Neuronal stem cell (in vitro differentiated cells): ENCODE results near the gene SLC6A2.

ENCODE experiments used
- DNase-seq: peaks from one replicate; pipeline ENCODE4 v3.0.0-alpha.2; 2013; ENCODE audit warnings: low spot score
- H2AFZ ChIP-seq: one replicate; pipeline ENCODE4 v1.6.1; 2013; ENCODE audit warnings: mild to moderate bottlenecking, low read length, inconsistent platforms
- H2AK5ac ChIP-seq: 2 replicates; pipeline ENCODE4 v1.6.1; 2013; ENCODE audit warnings: low read depth, mild to moderate bottlenecking, inconsistent platforms, low read length, moderate library complexity, mixed read lengths
- H2BK120ac ChIP-seq: 2 replicates; pipeline ENCODE4 v1.6.1; 2013; ENCODE audit warnings: low read depth, mild to moderate bottlenecking, inconsistent platforms, low read length, moderate library complexity, mixed read lengths
- H2BK12ac ChIP-seq: one replicate; pipeline ENCODE4 v1.6.1; 2013; ENCODE audit warnings: low read length, inconsistent platforms
- H2BK15ac ChIP-seq: 2 replicates; pipeline ENCODE4 v1.6.1; 2013; ENCODE audit warnings: mild to moderate bottlenecking, low read length, inconsistent platforms, mixed read lengths
- H2BK5ac ChIP-seq: one replicate; pipeline ENCODE4 v1.6.1; 2013; ENCODE audit warnings: inconsistent platforms, mild to moderate bottlenecking, low read length, moderate library complexity
- H3K14ac ChIP-seq: one replicate; pipeline ENCODE4 v1.6.1; 2013; ENCODE audit warnings: low read length, inconsistent platforms
- H3K18ac ChIP-seq: 2 replicates; pipeline ENCODE4 v1.6.1; 2013; ENCODE audit warnings: low read length, inconsistent platforms
- H3K23ac ChIP-seq: 2 replicates; pipeline ENCODE4 v1.6.1; 2013; ENCODE audit warnings: low read depth, mild to moderate bottlenecking, mixed read lengths, low read length, inconsistent platforms; ENCODE audit not compliant: poor library complexity
- H3K27ac ChIP-seq: replicated peaks from 3 replicates; pipeline ENCODE4 v1.5.1; 2013; ENCODE audit warnings: low read length, inconsistent platforms
- H3K27me3 ChIP-seq, 3 experiments: 2 replicates each; pipeline ENCODE4 v1.6.1; 2013; ENCODE audit warnings: low read length in 3 of 3, mild to moderate bottlenecking in 2 of 3, inconsistent platforms in 1 of 3, low read depth in 1 of 3, mixed read lengths in 1 of 3, moderate library complexity in 1 of 3; ENCODE audit not compliant: control insufficient read depth in 3 of 3, insufficient read depth in 3 of 3
- H3K36me3 ChIP-seq, 2 donors: replicated peaks in 1 of 2; 2 replicates each; pipeline ENCODE4 v1.6.1; 2013; ENCODE audit warnings: low read length in 2 of 2; ENCODE audit not compliant: control insufficient read depth in 2 of 2, insufficient read depth in 2 of 2
- H3K4ac ChIP-seq: 2 replicates; pipeline ENCODE4 v1.6.1; 2013; ENCODE audit warnings: inconsistent platforms, mild to moderate bottlenecking, low read length, moderate library complexity
- H3K4me1 ChIP-seq, 2 donors: 1 replicate in 1 of 2; 2 replicates in 1 of 2; pipeline ENCODE4 v1.6.1; 2013; ENCODE audit warnings: low read length in 2 of 2, low read depth in 1 of 2; ENCODE audit not compliant: control insufficient read depth in 2 of 2, insufficient read depth in 1 of 2
- H3K4me2 ChIP-seq: one replicate; pipeline ENCODE4 v1.6.1; 2013; ENCODE audit warnings: mild to moderate bottlenecking, low read length, inconsistent platforms; ENCODE audit not compliant: insufficient read depth, poor library complexity, severe bottlenecking
- H3K4me3 ChIP-seq, 2 donors: 2 replicates each; pipeline ENCODE4 v1.5.1; 2013; ENCODE audit warnings: low read length in 2 of 2, mild to moderate bottlenecking in 2 of 2, inconsistent platforms in 1 of 2, moderate library complexity in 1 of 2
- H3K79me1 ChIP-seq: one replicate; pipeline ENCODE4 v1.6.1; 2013; ENCODE audit warnings: low read depth, mild to moderate bottlenecking, inconsistent platforms, low read length, moderate library complexity
- H3K9ac ChIP-seq: one replicate; pipeline ENCODE4 v1.6.1; 2013; ENCODE audit warnings: mild to moderate bottlenecking, low read depth, low read length, inconsistent platforms; ENCODE audit not compliant: poor library complexity
- H3K9me3 ChIP-seq, 2 donors: replicated peaks in 1 of 2; 2 replicates each; pipeline versions ENCODE3 to v1.6.1; 2013; ENCODE audit warnings: low read length in 2 of 2, mild to moderate bottlenecking in 2 of 2, inconsistent platforms in 1 of 2, low read depth in 1 of 2, mixed read lengths in 1 of 2, moderate library complexity in 1 of 2; ENCODE audit not compliant: control insufficient read depth in 2 of 2, insufficient read depth in 1 of 2
- H4K8ac ChIP-seq: one replicate; pipeline ENCODE4 v1.6.1; 2013; ENCODE audit warnings: low read depth, mild to moderate bottlenecking, inconsistent platforms, low read length, moderate library complexity
- H4K91ac ChIP-seq: one replicate; pipeline ENCODE4 v1.6.1; 2013; ENCODE audit warnings: low read length, low read depth, mild to moderate bottlenecking, inconsistent platforms; ENCODE audit not compliant: poor library complexity
- WGBS, 2 donors: extraction: QIAGEN DNeasy Blood & Tissue Kit; methylation state at CpG; one replicate each; pipeline ENCODE4 v1.1.7; 2013; ENCODE audit warnings: missing lambda C conversion rate in 2 of 2, mixed read lengths in 1 of 2; ENCODE audit not compliant: insufficient read length in 2 of 2, insufficient replicate concordance in 1 of 2; ENCODE audit errors: extremely low coverage in 2 of 2; 5-methylcytosine and 5-hydroxymethylcytosine counted together

SLC6A2 gene

DNA sequence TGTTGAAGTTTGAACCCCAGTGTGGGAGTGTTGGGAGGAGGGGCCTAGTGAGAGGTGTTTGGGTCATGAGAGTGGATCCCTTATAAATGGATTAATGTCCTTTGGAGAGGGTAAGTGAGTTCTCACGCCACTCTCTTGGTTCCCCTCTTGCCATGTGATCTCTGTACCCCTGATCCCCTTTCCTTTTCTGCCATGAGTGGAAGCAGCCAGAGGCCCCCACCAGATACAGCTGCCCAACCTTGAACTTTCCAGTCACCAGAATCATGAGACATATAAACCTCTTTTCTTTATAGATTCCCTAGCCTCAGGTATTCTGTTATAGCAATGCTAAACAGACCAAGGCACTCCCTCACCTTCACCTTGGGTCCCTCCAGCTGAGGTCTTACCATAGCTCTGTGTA, 7.4 kb downstream of the SLC6A2 start:
- no peak overlapping the region for H2BK12ac ChIP-seq
- no peak overlapping the region for H3K4me3 ChIP-seq
- no CpG with 5 or more reads among the region's 1 CpG for WGBS, 2 donors
- H3K4me1 ChIP-seq: no peaks in the 10 kb centered on the region
- H3K9ac ChIP-seq: no peak overlapping the region
- H2BK5ac ChIP-seq: no peak overlapping the region
- no peak overlapping the region for H3K4me2 ChIP-seq
- no peak overlapping the region for H2AFZ ChIP-seq
- no peak overlapping the region for H2AK5ac ChIP-seq
- no peak overlapping the region for H3K27ac ChIP-seq
- no peak overlapping the region for H3K4ac ChIP-seq
- no peak overlapping the region for H4K8ac ChIP-seq
- H2BK120ac ChIP-seq: no peak overlapping the region
- H3K9me3 ChIP-seq: no peaks in the 10 kb centered on the region
- no peak overlapping the region for H4K91ac ChIP-seq
- no peak overlapping the region for H2BK15ac ChIP-seq
- H3K14ac ChIP-seq: no peak overlapping the region
- no peak for DNase-seq
- H3K23ac ChIP-seq: no peak overlapping the region
- H3K36me3 ChIP-seq: no peaks in the 10 kb centered on the region
- peaks cover 0 to 31% (median 4%) of the 10 kb centered on the region in 3 experiments for H3K27me3 ChIP-seq
- H3K79me1 ChIP-seq: no peaks in the 10 kb centered on the region
- no peak overlapping the region for H3K18ac ChIP-seq

DNA sequence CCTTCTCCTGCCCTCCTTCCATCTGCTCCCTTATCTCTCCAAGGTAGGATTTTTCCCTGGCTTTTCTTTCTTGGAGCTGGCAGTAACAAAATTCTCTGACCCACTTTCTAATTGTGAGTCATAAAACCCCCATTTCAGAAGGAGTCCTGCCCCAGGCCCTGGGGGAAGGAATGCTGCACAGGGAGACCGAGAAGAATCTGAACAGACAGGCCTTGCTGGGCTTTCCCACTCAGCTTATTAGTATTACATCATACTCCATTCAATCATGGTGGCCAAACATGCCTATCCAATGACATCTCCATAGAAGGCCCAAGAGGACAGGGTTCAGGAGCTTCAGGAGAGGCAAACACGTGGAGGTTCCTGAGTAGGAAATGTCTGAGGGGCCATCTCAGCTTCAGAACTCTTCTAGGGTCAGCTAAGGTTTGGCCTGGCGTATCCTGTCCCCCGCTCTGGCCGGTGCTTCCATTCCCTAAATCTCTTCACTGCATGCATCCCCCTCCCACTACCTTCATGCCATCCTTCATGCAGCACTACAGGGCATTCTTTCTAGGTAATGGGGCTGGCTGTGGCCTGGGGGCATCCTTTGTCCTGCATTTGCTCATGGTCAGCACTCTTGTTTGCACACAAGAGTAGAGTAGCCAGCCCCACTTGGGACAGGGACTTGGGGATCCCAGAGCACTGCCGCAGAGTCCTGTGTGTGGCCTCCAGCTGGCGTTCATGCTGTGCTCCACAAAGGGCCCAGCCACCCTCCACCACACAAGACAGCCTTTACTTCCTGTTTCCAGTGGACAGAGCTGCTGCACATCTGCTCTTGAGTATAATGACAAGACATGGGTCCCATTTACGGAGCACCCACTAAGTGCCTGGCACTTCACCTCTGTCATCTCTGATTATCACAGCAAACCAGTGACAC, 8.2 kb downstream of the SLC6A2 start:
- H3K4me1 ChIP-seq: no peaks in the 10 kb centered on the region
- H3K23ac ChIP-seq: no peak overlapping the region
- no peak overlapping the region for H3K27ac ChIP-seq
- no peak overlapping the region for H4K8ac ChIP-seq
- no CpG with 5 or more reads among the region's 8 CpGs for WGBS, 2 donors
- no peak overlapping the region for H3K4me3 ChIP-seq
- H3K9ac ChIP-seq: peak overlapping the region; percentile 24
- H2BK120ac ChIP-seq: no peak overlapping the region
- H3K27me3 ChIP-seq: peaks cover 0 to 23% (median 0%) of the 10 kb centered on the region in 3 experiments
- no peak overlapping the region for H2BK15ac ChIP-seq
- no peak overlapping the region for H3K14ac ChIP-seq
- H3K9me3 ChIP-seq: no peaks in the 10 kb centered on the region
- H3K36me3 ChIP-seq: no peaks in the 10 kb centered on the region
- H3K4ac ChIP-seq: no peak overlapping the region
- H2BK5ac ChIP-seq: no peak overlapping the region
- no peak overlapping the region for H4K91ac ChIP-seq
- no peak overlapping the region for H2AFZ ChIP-seq
- H3K18ac ChIP-seq: no peak overlapping the region
- DNase-seq: no peak
- H2AK5ac ChIP-seq: no peak overlapping the region
- H3K4me2 ChIP-seq: no peak overlapping the region
- no peaks in the 10 kb centered on the region for H3K79me1 ChIP-seq
- H2BK12ac ChIP-seq: no peak overlapping the region

DNA sequence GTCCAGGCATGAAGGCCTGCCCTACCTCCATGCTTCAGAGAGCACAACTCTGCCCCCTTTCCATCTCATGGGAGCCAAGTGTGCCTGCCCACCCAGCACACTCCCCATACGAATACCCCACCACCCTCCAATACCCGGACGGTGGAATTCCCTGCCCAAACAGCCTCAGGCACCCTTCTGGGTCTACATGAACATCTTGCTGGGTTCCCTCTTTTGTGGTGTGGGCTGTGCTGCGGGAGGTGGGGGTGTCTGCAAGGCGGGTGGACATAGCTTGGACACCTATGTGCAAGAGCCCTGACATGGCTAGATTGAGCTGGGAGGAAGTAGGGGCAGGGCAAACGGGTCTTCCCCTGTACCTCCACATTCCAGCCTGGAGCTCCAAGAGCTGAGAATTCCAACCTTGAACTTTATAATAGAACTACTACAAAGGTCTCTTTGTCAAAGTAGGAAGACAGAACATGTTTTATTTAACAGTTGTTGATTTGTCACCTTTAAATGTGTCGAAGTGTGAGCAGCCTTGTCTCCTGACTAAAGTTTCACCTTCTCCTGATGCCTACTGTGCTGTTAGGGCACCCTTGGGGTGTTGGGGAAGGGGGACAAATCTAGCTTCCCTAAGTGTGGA, 9.1 kb downstream of the SLC6A2 start:
- Histone ChIP-seq H3K23ac (no peak overlapping the region), H3K4ac (no peak overlapping the region), H2BK12ac (no peak overlapping the region), H3K4me2 (no peak overlapping the region), H4K8ac (no peak overlapping the region), H3K14ac (no peak overlapping the region), H3K4me3 (no peak overlapping the region), H2BK5ac (no peak overlapping the region), H2BK15ac (no peak overlapping the region), H3K27me3 (peaks cover 0 to 14% (median 0%) of the 10 kb centered on the region in 3 experiments), H4K91ac (no peak overlapping the region), H3K79me1 (no peaks in the 10 kb centered on the region), H3K18ac (no peak overlapping the region), H3K4me1 (no peaks in the 10 kb centered on the region), H2AFZ (no peak overlapping the region), H2BK120ac (no peak overlapping the region), H3K9me3 (no peaks in the 10 kb centered on the region), H2AK5ac (no peak overlapping the region), H3K9ac (no peak overlapping the region), H3K36me3 (no peaks in the 10 kb centered on the region), H3K27ac (no peak overlapping the region)
- no CpG with 5 or more reads among the region's 7 CpGs for WGBS, 2 donors
- no peak for DNase-seq

DNA sequence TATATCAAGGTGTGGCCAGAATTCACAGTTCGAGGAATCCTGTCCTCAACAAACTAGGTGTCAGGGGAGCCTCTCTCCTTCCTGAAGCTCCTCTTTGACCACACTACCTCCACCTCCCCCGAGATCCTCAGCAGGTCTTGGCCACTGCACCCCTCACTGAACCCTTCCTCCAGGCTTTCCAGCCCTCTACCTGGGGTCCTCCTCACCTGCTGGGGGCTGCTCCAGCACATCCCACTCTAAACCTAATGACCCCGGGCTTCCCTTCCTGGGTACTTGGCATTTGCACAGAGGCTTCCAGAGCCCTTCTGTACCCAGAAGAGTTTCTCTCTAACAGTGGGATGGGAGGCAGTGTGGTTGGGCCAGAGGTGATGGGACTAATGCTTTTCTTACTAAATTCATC, 9.7 kb downstream of the SLC6A2 start:
- no peak overlapping the region for H2BK5ac ChIP-seq
- WGBS, 2 donors: no CpG with 5 or more reads among the region's 3 CpGs
- no peak overlapping the region for H2BK120ac ChIP-seq
- H3K23ac ChIP-seq: no peak overlapping the region
- no peak overlapping the region for H2AFZ ChIP-seq
- H2AK5ac ChIP-seq: no peak overlapping the region
- H3K9me3 ChIP-seq: no peaks in the 10 kb centered on the region
- no peak overlapping the region for H2BK12ac ChIP-seq
- H3K79me1 ChIP-seq: no peaks in the 10 kb centered on the region
- H3K4me1 ChIP-seq: no peaks in the 10 kb centered on the region
- no peak overlapping the region for H3K18ac ChIP-seq
- peaks cover 0 to 10% (median 0%) of the 10 kb centered on the region in 3 experiments for H3K27me3 ChIP-seq
- no peak overlapping the region for H3K4me2 ChIP-seq
- no peak overlapping the region for H3K9ac ChIP-seq
- no peak overlapping the region for H2BK15ac ChIP-seq
- no peak overlapping the region for H3K4me3 ChIP-seq
- H3K14ac ChIP-seq: no peak overlapping the region
- H3K36me3 ChIP-seq: no peaks in the 10 kb centered on the region
- no peak overlapping the region for H4K91ac ChIP-seq
- DNase-seq: no peak
- H4K8ac ChIP-seq: no peak overlapping the region
- H3K27ac ChIP-seq: no peak overlapping the region
- H3K4ac ChIP-seq: no peak overlapping the region
